ENCODE data around the gene AUTS2.

The AUTS2 gene

DNA sequence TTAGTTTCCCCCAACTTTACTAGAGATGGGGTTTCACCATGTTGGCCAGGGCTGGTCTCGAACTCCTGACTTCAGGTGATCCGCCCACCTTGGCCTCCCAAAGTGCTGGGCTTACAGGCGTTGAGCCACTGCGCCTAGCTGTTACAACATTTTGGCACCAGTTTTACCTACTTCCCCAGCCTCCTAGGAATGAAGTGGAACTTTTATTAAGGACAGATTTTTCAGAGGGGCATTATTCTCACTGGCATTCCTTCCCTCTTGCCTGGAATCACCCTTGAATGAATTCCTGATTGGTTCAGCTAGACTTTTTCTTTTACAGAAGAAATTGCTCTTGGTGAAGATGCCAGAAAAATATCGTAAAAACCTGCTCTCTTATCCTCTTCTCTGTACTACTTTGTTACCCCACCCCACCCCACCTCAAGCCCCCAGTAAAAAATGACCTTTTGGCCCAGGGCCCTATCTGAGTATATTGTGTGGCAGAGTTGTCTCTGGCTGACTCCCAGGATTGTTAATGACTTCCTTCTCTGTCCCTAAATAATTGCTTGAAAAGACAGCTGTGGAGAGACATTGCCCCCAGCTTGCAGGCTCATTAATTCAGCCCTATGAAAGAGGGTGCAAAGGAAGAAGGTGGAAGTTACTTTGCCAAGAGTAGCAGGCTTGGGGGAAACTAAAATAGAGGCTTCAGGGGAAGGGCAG lies 189.6 kb downstream of the AUTS2 start:
- no peak for DNase-seq (ENCODE audit: low read depth in 3 of 3)

DNA sequence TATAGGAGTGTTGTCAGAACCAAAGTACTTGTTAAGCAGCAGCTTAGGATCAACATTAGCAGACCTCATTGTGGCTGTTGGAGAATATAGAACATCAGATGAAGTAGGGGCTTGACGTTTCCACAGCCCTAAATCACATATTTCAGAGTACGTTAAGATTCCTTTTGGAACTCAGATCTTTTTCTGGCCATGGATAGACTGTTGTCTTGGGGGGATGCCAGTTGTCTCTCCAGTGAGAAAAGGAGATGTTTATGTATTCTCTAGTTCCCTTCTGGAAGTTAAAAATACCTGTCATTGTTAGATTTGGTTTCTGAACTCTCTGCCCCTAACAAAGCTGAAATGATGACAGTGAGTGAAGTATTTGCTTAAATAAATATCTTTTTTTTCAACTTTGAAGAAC lies 191.3 kb downstream of the AUTS2 start:
- no peak for DNase-seq (ENCODE audit: low read depth in 3 of 3)

DNA sequence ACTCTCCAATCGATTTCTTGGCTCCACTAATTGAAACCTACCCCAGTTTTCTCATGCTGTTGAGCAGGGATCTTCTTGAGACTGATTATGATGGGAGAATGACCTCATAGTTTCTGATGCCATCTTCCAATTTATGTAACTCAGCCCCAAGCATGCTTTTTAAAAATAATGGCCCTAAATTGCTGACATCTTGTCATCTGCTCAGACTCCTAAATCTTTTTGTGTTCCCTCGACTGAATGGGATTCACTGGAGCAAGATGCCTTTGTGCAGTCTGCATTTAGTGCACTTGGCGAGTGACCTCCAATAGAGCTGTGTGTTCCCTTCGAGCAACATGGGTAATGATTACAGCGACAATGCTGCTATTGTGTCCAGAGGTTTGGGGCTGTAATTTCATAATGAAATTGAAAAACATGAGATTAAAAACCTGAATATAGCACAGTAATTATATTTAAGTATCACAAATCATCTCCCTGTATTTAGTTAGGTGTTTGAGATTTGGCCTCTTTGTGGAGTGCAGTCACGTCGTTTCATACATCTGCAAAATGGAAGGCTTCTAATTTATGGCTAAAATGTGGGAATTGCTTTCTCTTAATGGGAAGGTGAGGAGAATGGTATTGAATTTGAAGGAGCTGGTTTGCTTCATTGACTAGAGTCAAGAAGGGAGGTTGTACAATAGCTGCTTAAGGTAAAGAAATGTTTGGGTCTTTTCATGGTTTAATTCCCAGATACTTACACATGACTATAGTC lies 192.9 kb downstream of the AUTS2 start:
- DNase-seq (ENCODE audit: low read depth in 3 of 3): no peak

DNA sequence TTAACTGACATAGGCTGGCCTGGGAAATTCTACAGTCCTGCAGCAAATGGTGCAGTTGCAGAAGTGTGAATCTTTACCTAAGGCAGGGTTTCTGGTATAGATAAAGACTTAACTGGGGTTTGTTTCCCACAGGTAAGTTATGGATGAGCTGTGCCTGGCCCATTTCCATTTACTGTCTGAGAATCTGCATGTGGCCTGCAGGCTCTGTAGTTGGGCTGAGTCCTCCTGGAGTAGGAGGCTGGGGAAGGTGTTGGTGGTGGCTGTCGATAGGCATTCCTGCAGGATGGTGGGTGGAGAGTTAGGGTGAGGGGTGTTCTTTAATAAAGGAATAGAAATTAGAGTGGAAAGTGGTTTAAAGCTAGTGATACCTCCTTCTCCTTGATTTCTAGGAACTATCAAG lies 193.5 kb downstream of the AUTS2 start:
- DNase-seq (ENCODE audit: low read depth in 3 of 3): no peak

DNA sequence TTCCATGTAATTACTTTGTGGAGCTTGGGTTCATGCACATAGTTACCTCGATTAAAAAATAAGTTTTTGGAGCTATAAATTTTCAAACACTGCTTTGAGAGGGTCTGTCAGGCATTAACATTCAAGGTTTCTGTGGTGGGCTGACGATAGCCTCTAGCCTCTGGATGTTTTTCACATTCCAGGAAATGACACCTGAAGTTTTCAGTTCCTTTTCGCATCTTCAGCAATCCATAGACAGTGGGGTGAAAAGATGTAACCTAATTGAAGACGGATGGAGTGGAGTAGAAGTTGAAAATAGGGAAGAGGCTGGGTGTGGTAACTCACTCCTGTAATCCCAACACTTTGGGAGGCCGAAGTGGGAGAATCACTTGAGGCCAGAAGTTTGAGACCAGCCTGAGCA lies 197.7 kb downstream of the AUTS2 start:
- DNase-seq (ENCODE audit: low read depth in 3 of 3): no peak

DNA sequence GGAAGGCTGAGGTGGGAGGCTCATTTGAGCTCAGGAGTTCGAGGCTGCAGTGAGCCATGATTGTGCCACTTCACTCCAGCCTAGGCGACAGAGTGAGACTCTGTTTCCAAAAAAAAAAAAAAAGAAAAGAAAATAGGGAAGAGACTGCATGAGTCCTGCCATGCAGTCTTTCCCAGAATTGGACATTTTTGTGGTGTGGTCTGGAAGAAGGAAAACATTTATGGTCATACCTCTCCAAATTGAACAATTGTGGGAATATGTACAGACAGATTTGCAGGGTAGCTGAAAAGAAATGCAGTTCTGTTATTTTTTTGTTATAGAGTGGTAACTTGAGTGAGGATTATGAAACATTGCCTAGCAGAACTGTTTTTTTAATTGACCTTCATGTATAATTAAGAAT lies 198.1 kb downstream of the AUTS2 start:
- DNase-seq (ENCODE audit: low read depth in 3 of 3): no peak

DNA sequence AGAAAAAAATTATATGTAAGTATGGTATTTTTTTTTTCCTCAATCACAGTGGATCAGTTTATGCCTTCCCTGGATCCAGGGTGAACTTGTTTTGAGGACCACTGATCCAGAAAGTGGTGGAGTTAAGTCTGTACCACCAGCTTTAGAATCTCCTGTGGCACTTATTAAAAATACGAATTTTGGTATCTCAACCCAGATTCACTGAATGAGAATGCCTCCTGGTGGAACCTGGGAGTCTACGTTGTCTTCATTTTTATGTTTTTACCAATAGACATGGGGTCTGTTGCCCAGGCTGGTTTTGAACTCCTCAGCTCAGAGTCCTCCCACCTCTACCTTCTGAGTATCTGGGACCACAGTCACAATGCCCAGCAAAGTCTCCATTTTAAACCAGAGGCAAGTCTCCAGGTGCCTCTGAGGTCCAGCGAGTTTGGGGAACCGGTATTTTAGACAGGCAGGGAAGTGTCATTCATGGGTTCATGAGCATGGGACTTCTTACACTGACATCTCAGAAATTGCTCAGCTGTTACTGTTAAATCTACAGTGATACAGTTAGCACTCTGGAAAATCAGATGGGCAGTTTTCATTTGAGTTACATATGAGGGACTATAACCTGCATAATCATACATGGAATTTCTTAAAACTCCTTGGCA lies 200.9 kb downstream of the AUTS2 start:
- DNase-seq (ENCODE audit: low read depth in 3 of 3): no peak

DNA sequence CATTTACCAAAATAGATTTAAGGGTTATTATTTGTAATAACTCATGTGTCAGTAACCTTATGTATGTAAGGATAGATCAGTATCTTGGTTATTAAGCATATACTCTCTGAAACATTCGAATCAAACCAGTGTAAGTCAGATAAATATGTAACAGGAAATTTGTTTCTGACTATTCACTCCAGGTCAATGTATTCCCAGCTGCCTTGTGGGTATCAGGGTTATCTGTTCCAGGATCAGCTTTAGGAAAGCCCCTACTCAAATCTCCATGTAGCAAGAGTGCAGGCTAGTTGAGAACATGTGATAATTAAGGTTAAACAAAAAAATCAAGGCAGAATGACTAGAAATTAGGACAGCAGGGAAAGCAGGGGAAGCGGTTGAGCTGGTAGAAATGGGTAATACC lies 201.7 kb downstream of the AUTS2 start:
- no peak for DNase-seq (ENCODE audit: low read depth in 3 of 3)

DNA sequence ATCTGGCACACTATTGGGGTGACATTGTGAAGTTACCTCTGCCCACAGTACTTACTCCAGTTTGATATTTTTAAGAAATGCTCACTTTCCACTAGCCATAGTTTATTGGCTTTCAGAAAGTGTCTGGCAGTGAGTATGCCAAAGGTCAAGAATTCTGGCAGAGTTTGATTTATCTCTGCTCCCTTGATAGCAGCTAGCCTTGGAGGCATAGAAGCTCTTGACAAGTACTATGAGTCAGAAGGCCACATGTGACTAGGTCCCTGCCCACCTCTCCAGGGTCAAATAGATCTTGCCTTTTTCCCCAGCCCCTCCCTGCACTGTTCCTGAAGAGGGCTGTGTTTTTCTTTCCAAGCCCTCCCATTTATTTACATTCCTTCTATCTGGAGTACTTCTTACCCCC lies 202.2 kb downstream of the AUTS2 start:
- DNase-seq (ENCODE audit: low read depth in 3 of 3): no peak

DNA sequence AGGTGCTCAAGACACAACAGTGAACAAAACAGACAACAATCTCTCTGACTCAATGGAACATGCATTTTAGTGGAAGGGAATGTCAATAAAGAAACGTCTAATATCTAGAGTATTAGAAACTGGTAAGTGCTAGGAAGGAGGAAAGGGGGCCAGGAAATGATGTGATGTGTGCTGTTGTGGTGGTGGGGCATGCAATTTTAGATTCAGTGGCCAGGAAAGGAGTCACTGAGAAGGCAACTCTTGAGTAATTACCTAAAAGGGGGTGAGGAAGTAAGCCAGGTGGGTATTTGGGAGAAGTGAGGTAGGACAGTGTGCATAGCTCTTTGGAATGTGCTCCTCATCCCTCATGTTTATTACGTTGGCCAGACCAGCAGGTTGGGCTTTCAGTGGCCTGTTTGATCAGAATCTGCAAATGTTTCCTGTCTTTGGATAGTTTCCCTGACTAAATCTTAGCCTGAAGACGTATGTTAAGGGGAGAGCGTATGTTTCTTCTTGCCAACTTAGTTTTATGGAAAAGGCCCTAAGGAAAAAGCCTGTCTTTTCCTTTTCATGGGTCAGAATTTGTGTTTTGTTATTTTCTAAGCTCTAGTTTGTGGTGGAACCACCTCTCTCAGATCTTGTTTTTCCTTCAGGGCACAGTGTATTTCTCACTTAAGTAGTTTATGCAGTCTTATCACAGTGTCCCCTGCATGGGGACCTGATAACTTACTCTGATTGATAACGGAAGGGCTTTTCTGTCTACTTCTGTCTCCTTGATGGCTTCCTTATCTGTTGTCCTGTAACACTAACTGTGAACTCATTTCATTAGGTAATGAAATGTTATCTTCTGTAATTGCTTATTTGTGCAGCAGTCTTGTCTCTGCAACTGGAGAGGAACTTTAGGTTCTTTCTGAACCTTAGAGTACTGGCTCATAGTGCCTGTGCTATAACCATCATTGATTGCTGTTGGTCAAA lies 203.7 kb downstream of the AUTS2 start:
- DNase-seq (ENCODE audit: low read depth in 3 of 3): no peak

DNA sequence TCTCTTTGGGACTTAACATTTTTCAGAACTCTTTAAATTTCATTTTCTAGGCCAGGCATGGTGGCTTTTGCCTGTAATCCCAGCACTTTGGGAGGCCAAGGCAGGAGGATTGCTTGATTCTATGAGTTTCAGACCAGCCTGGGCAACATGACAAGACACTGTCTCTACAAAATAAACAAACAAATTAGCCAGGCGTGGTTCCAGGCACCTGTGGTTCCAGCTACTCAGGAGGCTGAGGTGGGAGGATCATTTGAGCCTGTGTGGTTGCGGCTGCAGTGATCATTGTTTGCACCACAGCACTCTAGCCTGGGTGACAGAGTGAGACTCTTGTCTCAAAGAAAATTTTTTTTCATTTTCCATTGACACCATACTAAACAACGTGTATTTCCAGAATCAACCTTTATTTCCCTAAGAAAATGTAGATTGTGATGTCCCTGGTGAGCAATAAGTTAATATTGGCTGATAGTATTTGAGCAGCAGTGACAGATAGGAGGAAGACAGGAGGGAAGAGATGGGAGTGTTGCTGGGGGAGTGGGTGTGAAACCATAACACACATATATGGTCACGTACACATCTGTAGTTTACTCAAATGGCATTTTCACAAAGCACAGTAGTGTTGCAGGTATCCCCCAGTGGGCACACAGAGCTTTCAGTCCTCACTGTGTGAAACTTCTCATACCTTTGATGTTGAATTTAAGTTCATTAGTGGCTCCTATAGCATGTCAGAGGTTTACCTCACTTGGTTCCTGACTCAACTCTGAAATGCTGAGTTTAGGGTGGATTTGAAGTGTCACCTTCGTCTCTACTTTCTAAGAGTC lies 205.6 kb downstream of the AUTS2 start:
- DNase-seq (ENCODE audit: low read depth in 3 of 3): no peak

DNA sequence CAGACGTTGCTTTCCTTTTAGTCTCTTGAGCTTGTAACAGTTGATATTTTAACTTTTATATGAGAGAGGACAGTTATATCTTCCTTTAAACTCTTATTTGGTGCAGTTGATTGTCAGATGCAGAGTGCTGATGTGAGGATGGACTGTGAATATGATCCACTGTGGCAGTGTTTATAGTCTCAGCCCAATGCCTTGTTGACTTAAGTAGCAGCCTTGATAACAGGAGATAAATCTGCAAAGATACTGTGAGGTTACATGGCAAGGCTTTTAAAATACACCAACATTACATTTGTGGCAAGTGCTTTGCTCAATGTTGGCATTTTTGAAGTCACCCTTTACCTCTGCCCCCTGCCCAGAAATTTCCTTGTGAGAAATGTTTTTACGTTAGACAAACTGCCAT lies 206.7 kb downstream of the AUTS2 start:
- DNase-seq (ENCODE audit: low read depth in 3 of 3): no peak

DNA sequence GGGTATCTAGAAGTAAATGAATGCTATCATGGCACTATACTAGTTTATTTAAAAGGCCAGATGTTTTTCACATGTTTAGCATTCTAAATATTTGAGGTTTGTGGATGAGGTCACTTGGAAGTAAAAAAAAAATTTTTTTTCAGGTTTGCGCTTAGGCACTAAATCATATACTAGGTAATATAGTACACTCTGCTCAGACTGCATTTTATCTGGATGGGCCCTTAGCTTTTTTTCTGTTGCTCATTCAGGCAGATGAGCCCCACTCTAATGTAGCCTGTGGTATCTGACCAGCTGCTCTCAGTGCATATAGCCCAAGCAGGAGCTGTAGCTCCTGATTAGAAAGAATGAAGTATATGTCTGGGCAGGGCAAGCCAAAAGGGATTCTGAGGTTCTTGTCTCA lies 210.1 kb downstream of the AUTS2 start:
- no peak for DNase-seq (ENCODE audit: low read depth in 3 of 3)

DNA sequence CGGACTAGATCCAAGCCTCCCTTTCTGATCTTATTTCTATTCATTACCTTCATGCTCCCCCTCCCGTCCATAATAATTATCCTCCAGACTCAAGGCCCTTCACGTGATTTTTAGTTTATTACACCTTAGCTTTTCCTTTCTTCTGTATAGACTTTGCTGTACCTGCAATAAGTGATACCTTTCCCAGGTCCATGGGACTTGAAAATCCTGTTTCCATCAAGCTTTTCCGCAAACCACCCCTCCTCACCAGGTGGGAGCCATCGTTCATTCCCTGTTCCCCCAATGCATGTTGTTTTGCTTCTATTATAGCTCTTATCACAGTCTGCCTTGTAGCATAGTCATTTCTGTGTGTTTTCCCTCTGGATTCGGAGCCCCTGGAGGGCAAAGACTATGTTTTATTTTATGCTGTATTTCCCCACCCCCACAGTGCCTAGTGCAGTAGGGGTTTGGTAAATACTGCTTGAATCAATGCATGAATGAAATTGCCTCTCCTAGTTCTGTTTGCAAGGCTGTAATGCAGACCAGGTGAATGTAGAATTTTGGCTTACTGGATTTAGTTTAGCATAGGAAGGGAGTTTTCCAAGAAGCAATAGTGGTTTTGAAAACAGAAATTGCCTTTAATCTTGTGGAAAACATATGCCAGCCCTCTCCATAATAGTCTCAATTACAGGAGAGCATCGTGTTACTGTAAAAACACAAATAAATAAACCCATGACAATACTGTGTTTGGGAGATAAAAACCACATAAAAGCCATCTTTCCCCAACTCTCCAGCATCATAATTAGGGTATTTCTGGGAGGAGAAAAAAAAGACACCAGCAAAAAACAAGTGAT lies 213.4 kb downstream of the AUTS2 start:
- no peak for DNase-seq (ENCODE audit: low read depth in 3 of 3)

DNA sequence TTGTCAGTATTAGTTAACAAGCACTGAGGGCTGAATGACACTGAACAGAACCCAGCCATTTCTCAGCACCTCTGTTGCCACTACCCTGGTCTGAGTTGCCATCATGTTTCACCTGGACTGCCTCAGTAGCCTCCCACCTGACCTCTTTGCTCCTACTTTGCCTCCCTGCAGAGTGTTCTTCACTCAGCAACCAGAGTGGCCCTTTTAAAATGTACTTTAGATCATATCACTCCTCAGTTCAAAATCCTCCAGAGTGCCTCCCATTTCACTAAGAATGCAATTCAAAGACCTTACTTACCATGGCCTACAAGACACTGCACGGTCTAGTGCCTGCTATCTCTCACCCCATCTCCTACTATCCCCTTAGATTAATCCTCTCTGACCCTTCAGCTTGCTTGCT lies 214.5 kb downstream of the AUTS2 start:
- DNase-seq (ENCODE audit: low read depth in 3 of 3): no peak

DNA sequence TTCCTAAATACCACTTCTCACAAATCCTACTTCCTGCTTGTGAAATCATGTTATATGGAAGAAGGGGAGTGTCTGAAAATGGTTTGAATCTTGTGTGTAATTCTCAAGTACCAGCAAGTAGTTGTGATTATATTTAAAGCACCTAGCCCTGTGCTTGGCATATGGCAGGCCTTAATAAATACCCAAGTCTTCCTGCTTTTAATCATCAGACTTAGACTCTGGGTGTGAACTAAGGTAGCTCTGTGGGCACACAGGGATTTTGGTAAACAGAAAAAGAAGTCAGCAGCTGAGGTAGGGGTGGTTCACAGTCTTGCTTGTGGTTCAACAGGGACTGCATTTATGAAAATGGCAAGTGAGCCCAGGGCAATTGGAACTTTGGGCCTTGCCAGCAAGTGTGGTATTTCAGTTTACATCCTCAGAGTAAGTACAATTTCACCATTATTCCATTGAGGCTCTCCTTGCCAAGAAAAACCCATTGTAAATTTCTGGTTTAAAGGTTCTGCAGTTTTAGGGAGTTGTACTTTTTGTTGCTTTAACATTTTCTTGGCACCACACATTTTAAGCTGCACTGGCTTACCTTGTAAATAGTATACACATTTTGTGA lies 215.5 kb downstream of the AUTS2 start:
- DNase-seq (ENCODE audit: low read depth in 3 of 3): no peak

DNA sequence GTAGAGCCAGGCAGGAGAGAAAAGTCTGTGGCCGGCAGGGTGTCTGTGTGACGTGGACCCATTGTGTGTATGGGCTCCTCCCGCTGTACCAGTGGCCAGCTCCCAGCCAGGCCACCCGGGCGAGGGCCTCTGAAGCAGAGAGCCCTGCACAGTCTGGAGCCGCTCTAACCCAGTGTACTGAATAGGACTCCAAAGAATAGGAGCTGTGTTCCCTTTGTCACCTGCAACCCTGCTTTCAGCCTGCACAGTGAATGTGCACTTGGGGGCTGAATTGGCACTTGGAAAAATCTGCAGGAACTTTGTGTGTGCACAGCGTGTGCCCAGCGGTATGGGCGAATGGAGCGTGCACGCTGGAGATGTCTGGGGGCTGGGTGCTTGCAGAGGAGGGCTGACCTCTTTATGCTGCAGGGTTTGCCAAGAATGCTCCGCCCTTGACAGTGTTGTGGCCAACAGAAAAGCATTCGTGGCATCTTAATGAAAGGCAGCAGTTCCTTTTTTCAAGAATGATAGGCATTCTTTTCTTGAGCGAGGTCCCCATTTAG lies 216.2 kb downstream of the AUTS2 start:
- no peak for DNase-seq (ENCODE audit: low read depth in 3 of 3)

DNA sequence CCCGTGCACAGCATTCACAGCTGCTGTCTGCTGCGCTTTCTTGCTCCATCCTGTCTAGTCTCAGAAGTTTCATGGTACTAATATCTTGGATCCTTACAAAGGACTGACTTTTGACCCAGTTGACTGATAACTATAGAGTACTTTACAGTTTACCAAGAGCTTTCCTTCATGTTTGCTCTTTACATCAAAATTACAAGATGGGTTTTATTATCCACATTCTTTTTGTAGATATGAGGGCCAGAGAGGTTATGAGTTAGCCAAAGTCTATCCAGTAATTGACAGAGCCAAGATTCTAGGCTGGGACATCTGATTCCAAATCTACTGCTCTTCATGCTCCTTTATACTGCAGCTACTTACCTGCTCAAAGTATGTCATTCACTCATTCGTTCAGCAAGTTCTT lies 218.2 kb downstream of the AUTS2 start:
- DNase-seq (ENCODE audit: low read depth in 3 of 3): no peak

DNA sequence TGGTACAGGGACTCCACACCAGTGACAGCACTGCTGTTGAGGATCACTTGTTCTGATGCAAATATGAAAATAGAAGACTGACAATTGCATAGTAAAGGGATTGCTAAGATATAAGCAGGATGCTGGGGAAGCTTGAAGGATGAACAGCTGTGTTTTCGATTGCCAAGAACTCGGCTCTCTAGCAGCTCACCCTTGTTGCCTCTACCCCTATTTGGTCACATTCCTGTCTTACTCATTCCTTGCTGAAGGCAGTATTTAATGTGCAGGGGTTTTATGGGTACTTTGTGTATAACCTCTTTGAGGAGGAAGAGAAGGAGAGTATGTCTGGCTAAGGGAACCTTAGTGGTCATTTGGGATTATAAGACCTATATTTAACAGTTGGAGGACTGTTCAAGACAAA lies 218.8 kb downstream of the AUTS2 start:
- no peak for DNase-seq (ENCODE audit: low read depth in 3 of 3)
